HepG2 (cell line): ENCODE results near the gene SARS2. TPM values are rescaled to one million over a fixed set of nuclear protein-coding genes. Genes with fewer than 3 reads are reported as not detected.
A peak's percentile ranks its signal among the peaks of the same experiment; 100 is the strongest.

Source experiments
- CEBPB ChIP-seq: IDR thresholded peaks from 2 replicates; pipeline ENCODE4 v1.6.1; 2011; ENCODE audit warnings: low read depth, low read length, improper control_type of control experiment, borderline replicate concordance
- KLF15 ChIP-seq: sonication (generic); formaldehyde crosslinking; IDR thresholded peaks from 2 replicates; pipeline ENCODE4 v1.8.1; 2023; ENCODE audit warnings: borderline replicate concordance, mild to moderate bottlenecking, inconsistent platforms, missing genetic modification reagents, mixed read lengths
- PHB2 ChIP-seq: fragments of 450-650 bp; IDR thresholded peaks from 2 replicates; pipeline ENCODE4 v1.6.1; 2018; ENCODE audit not compliant: partially characterized antibody
- TBX2 ChIP-seq: sonication (generic); formaldehyde crosslinking; IDR thresholded peaks from 2 replicates; pipeline ENCODE4 v1.5.0; 2020; ENCODE audit warnings: missing genetic modification reagents, mild to moderate bottlenecking, borderline replicate concordance
- TCF7 ChIP-seq: sonication (generic); IDR thresholded peaks from 2 replicates; pipeline ENCODE4 v1.6.1; 2016; ENCODE audit warnings: antibody characterized with exemption, low read depth
- TP53 ChIP-seq: sonication (generic); formaldehyde crosslinking; conservative IDR thresholded peaks from 2 replicates; pipeline ENCODE4 v1.4.0; 2020; ENCODE audit warnings: missing genetic modification reagents
- ZNF317 ChIP-seq: sonication (generic); formaldehyde crosslinking; IDR thresholded peaks from 2 replicates; pipeline ENCODE4 v1.5.0; 2020; ENCODE audit warnings: mild to moderate bottlenecking, missing genetic modification reagents
- ZNF331 ChIP-seq: sonication (generic); formaldehyde crosslinking; IDR thresholded peaks from 2 replicates; pipeline ENCODE4 v1.4.0; 2020; ENCODE audit warnings: missing genetic modification reagents
- ZNF44 ChIP-seq: sonication (generic); formaldehyde crosslinking; IDR thresholded peaks from 2 replicates; pipeline ENCODE4 v1.5.1; 2020; ENCODE audit warnings: mild to moderate bottlenecking, missing genetic modification reagents
- ZNF501 ChIP-seq: sonication (generic); formaldehyde crosslinking; IDR thresholded peaks from 2 replicates; pipeline ENCODE4 v1.5.1; 2020; ENCODE audit warnings: mild to moderate bottlenecking, moderate library complexity, missing genetic modification reagents
- ZNF709 ChIP-seq: sonication (generic); formaldehyde crosslinking; IDR thresholded peaks from 2 replicates; pipeline ENCODE4 v1.5.0; 2020; ENCODE audit warnings: mild to moderate bottlenecking, missing genetic modification reagents
- polyA plus RNA-seq, 8 experiments: library from polyadenylated mRNA; depleted of rRNA in 3 of 8; stranded (reverse) in 7 of 8; unstranded in 1 of 8; fragments of >200 nt; fragmentation: Illumina TruSeq in 4 of 8; extraction: Trizol in 4 of 8; gene quantifications; 2 replicates each; pipeline versions ENCODE4 v1.2.1 to v1.2.3, GENCODE V29; 2011 to 2016; ENCODE audit warnings: low read depth in 4 of 8, missing spikeins in 1 of 8, mixed read lengths in 1 of 8; ENCODE audit not compliant: insufficient read depth in 1 of 8
- total RNA-seq, 5 experiments: library from RNA; depleted of rRNA; stranded (reverse); fragments of >200 nt; fragmentation: Illumina TruSeq; extraction: Trizol; gene quantifications; 2 replicates each; pipeline ENCODE4 v1.2.3, GENCODE V29; 2016; ENCODE audit warnings: low read depth in 1 of 5
- TF ChIP-seq, protein P1 (sequence below): sonication (generic); formaldehyde crosslinking; IDR thresholded peaks from 2 replicates; pipeline ENCODE4 v1.5.0; 2020; ENCODE audit warnings: mild to moderate bottlenecking, missing genetic modification reagents, borderline replicate concordance
- TF ChIP-seq, protein P2 (sequence below): sonication (generic); formaldehyde crosslinking; IDR thresholded peaks from 2 replicates; pipeline ENCODE4 v1.4.0; 2020; ENCODE audit warnings: missing genetic modification reagents
- TF ChIP-seq, protein P3 (sequence below): sonication (generic); formaldehyde crosslinking; IDR thresholded peaks from 2 replicates; pipeline ENCODE4 v1.4.0; 2020; ENCODE audit warnings: missing genetic modification reagents, borderline replicate concordance
- TF ChIP-seq, protein P4 (sequence below): sonication (generic); formaldehyde crosslinking; IDR thresholded peaks from 2 replicates; pipeline ENCODE4 v1.9.0; 2022; ENCODE audit warnings: missing genetic modification reagents, mild to moderate bottlenecking, borderline replicate concordance

The SARS2 gene
- total and polyA plus RNA-seq, 2 of the 13 experiments (the other 11 are each of a cell fraction or from before 2014, with no cell fraction given), result 40.0 to 48.6 TPM

DNA sequence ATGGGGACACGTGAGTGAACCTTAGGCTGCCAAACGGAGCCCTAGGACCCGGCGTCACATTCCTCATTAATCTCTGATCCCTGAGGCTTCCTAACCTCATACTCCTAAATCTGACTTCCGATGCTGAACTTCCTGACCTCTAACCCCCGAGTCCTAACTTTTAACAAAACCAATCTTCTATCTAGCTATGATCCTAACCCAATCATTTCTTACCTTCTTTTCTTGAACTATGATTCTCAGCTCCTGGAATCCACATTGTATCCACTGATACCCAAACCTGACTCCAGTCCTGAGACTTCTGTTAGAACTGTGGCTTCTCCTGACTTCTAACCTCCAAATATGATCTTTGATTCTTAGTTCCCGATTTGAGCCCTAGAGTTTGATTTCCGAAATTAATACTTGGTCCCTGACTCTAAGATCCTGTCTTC lies 30.3 kb downstream of the SARS2 start (continued):
- TF ChIP-seq, protein P1, sequence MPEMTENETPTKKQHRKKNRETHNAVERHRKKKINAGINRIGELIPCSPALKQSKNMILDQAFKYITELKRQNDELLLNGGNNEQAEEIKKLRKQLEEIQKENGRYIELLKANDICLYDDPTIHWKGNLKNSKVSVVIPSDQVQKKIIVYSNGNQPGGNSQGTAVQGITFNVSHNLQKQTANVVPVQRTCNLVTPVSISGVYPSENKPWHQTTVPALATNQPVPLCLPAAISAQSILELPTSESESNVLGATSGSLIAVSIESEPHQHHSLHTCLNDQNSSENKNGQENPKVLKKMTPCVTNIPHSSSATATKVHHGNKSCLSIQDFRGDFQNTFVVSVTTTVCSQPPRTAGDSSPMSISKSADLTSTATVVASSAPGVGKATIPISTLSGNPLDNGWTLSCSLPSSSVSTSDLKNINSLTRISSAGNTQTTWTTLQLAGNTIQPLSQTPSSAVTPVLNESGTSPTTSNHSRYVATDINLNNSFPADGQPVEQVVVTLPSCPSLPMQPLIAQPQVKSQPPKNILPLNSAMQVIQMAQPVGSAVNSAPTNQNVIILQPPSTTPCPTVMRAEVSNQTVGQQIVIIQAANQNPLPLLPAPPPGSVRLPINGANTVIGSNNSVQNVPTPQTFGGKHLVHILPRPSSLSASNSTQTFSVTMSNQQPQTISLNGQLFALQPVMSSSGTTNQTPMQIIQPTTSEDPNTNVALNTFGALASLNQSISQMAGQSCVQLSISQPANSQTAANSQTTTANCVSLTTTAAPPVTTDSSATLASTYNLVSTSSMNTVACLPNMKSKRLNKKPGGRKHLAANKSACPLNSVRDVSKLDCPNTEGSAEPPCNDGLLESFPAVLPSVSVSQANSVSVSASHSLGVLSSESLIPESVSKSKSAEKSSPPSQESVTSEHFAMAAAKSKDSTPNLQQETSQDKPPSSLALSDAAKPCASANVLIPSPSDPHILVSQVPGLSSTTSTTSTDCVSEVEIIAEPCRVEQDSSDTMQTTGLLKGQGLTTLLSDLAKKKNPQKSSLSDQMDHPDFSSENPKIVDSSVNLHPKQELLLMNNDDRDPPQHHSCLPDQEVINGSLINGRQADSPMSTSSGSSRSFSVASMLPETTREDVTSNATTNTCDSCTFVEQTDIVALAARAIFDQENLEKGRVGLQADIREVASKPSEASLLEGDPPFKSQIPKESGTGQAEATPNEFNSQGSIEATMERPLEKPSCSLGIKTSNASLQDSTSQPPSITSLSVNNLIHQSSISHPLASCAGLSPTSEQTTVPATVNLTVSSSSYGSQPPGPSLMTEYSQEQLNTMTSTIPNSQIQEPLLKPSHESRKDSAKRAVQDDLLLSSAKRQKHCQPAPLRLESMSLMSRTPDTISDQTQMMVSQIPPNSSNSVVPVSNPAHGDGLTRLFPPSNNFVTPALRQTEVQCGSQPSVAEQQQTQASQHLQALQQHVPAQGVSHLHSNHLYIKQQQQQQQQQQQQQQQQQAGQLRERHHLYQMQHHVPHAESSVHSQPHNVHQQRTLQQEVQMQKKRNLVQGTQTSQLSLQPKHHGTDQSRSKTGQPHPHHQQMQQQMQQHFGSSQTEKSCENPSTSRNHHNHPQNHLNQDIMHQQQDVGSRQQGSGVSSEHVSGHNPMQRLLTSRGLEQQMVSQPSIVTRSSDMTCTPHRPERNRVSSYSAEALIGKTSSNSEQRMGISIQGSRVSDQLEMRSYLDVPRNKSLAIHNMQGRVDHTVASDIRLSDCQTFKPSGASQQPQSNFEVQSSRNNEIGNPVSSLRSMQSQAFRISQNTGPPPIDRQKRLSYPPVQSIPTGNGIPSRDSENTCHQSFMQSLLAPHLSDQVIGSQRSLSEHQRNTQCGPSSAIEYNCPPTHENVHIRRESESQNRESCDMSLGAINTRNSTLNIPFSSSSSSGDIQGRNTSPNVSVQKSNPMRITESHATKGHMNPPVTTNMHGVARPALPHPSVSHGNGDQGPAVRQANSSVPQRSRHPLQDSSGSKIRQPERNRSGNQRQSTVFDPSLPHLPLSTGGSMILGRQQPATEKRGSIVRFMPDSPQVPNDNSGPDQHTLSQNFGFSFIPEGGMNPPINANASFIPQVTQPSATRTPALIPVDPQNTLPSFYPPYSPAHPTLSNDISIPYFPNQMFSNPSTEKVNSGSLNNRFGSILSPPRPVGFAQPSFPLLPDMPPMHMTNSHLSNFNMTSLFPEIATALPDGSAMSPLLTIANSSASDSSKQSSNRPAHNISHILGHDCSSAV (CRISPR knock-in tag), result no peak
- TF ChIP-seq, protein P2, sequence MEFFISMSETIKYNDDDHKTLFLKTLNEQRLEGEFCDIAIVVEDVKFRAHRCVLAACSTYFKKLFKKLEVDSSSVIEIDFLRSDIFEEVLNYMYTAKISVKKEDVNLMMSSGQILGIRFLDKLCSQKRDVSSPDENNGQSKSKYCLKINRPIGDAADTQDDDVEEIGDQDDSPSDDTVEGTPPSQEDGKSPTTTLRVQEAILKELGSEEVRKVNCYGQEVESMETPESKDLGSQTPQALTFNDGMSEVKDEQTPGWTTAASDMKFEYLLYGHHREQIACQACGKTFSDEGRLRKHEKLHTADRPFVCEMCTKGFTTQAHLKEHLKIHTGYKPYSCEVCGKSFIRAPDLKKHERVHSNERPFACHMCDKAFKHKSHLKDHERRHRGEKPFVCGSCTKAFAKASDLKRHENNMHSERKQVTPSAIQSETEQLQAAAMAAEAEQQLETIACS (CRISPR knock-in tag), result no peak
- TF ChIP-seq, protein P3, sequence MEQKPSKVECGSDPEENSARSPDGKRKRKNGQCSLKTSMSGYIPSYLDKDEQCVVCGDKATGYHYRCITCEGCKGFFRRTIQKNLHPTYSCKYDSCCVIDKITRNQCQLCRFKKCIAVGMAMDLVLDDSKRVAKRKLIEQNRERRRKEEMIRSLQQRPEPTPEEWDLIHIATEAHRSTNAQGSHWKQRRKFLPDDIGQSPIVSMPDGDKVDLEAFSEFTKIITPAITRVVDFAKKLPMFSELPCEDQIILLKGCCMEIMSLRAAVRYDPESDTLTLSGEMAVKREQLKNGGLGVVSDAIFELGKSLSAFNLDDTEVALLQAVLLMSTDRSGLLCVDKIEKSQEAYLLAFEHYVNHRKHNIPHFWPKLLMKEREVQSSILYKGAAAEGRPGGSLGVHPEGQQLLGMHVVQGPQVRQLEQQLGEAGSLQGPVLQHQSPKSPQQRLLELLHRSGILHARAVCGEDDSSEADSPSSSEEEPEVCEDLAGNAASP (CRISPR knock-in tag), result no peak
- TF ChIP-seq ZNF709 (CRISPR knock-in tag) (no peak), TCF7 (no peak), ZNF317 (CRISPR knock-in tag) (no peak), TBX2 (CRISPR knock-in tag) (0 out of 2 replicates have a peak, but pooled peaks have one; percentile 3), ZNF331 (CRISPR knock-in tag) (0 out of 2 replicates have a peak, but pooled peaks have one; percentile 3), ZNF501 (CRISPR knock-in tag) (no peak), KLF15 (no peak), TP53 (CRISPR knock-in tag) (no peak), ZNF44 (CRISPR knock-in tag) (no peak), PHB2 (no peak), CEBPB (no peak)
- TF ChIP-seq, protein P4, sequence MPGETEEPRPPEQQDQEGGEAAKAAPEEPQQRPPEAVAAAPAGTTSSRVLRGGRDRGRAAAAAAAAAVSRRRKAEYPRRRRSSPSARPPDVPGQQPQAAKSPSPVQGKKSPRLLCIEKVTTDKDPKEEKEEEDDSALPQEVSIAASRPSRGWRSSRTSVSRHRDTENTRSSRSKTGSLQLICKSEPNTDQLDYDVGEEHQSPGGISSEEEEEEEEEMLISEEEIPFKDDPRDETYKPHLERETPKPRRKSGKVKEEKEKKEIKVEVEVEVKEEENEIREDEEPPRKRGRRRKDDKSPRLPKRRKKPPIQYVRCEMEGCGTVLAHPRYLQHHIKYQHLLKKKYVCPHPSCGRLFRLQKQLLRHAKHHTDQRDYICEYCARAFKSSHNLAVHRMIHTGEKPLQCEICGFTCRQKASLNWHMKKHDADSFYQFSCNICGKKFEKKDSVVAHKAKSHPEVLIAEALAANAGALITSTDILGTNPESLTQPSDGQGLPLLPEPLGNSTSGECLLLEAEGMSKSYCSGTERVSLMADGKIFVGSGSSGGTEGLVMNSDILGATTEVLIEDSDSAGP (CRISPR knock-in tag), result no peak
